ENCODE measurements around the gene LAMTOR2.

GRCh38 chr1:156004843-156005584, 49.6 kb upstream of the LAMTOR2 start:
- no peak for TF ChIP-seq POLR2AphosphoS5 (IDR thresholded peaks at IDR 0.05; ENCODE audit: low read depth, low read length)
- TF ChIP-seq SIN3A (IDR thresholded peaks at IDR 0.05; ENCODE audit: borderline replicate concordance, insufficient read depth, low read length) = no peak
- no peak for TF ChIP-seq REST (IDR thresholded peaks at IDR 0.05; ENCODE audit: insufficient read depth in 1 of 2, low read depth in 2 of 2, low read length in 2 of 2)
- TF ChIP-seq FOXP2 (optimal IDR thresholded peaks at IDR 0.05; ENCODE audit: borderline replicate concordance, extremely low read depth, extremely low read length, insufficient read depth) = no peak

All from PFSK-1 (cell line).